K562 (cell line): ENCODE data around the gene MBNL2. TPM values are rescaled to one million over a fixed set of nuclear protein-coding genes. Genes with fewer than 3 reads are reported as not detected.

Source experiments
- AFF1 ChIP-seq, 2 experiments: fragments of 450-650 bp; IDR thresholded peaks; 2 replicates each; pipeline ENCODE4 v1.6.1; 2018; ENCODE audit warnings: mild to moderate bottlenecking in 2 of 2, low read depth in 1 of 2; ENCODE audit not compliant: partially characterized antibody in 2 of 2
- BCL6 ChIP-seq: fragments of 250-450 bp; sonication (Bioruptor Pico); IDR thresholded peaks from 2 replicates; pipeline ENCODE4 v1.4.0; 2020
- BHLHE40 ChIP-seq: IDR thresholded peaks from 2 replicates; pipeline ENCODE4 v1.6.1; 2011; ENCODE audit warnings: low read length, improper control_type of control experiment
- CREBBP ChIP-seq: IDR thresholded peaks from one replicate; pipeline ENCODE4 v1.6.1; 2012; ENCODE audit warnings: low read depth, mild to moderate bottlenecking, control low read depth, inconsistent platforms, low read length
- ELF1 ChIP-seq: fragments of 200-800 bp; sonication (Bioruptor generic); IDR thresholded peaks from 2 replicates; pipeline ENCODE4 v1.6.1; 2016; ENCODE audit warnings: missing genetic modification characterization, missing compliant biosample characterization
- FOSL1 ChIP-seq: fragments of 200-800 bp; sonication (Bioruptor generic); conservative IDR thresholded peaks from 2 replicates; pipeline ENCODE4 v1.6.1; 2016; ENCODE audit warnings: missing genetic modification characterization, missing compliant biosample characterization
- HDAC3 ChIP-seq: fragments of 450-650 bp; IDR thresholded peaks from 2 replicates; pipeline ENCODE4 v1.6.1; 2018; ENCODE audit warnings: borderline replicate concordance, mild to moderate bottlenecking, moderate library complexity; ENCODE audit not compliant: partially characterized antibody
- JUNB ChIP-seq: fragments of 450-650 bp; formaldehyde crosslinking; conservative IDR thresholded peaks from 2 replicates; pipeline ENCODE4 v1.4.0; 2020; ENCODE audit warnings: mild to moderate bottlenecking
- KLF13 ChIP-seq: fragments of 450-650 bp; IDR thresholded peaks from 2 replicates; pipeline ENCODE4 v1.6.1; 2016; ENCODE audit warnings: missing genetic modification characterization, low read depth, mild to moderate bottlenecking, missing compliant biosample characterization, moderate library complexity, borderline replicate concordance
- POU5F1 ChIP-seq: fragments of 150-350 bp; IDR thresholded peaks from 2 replicates; pipeline ENCODE4 v1.6.1; 2014; ENCODE audit warnings: borderline replicate concordance, low read length, low read depth, mild to moderate bottlenecking; ENCODE audit not compliant: partially characterized antibody
- PPARD ChIP-seq: fragments of 250-450 bp; sonication (Bioruptor Pico); IDR thresholded peaks from 2 replicates; pipeline ENCODE4 v1.8.0; 2022; ENCODE audit warnings: inconsistent platforms, mild to moderate bottlenecking, moderate library complexity
- PRPF4 ChIP-seq: fragments of 200-400 bp; formaldehyde crosslinking; IDR thresholded peaks from one replicate; pipeline ENCODE4 v1.6.1; 2017; ENCODE audit warnings: low read length, low read depth, mild to moderate bottlenecking; ENCODE audit not compliant: insufficient read depth, poor library complexity, severe bottlenecking
- RUNX1 ChIP-seq: sonication (generic); IDR thresholded peaks from 2 replicates; pipeline ENCODE4 v1.6.1; 2016; ENCODE audit warnings: antibody characterized with exemption, low read depth
- SMARCA5 ChIP-seq: fragments of 450-650 bp; IDR thresholded peaks from 2 replicates; pipeline ENCODE4 v1.6.1; 2016
- STAT5A ChIP-seq: IDR thresholded peaks from 2 replicates; pipeline ENCODE4 v1.6.1; 2012; ENCODE audit warnings: low read length, inconsistent platforms, borderline replicate concordance
- TGIF2 ChIP-seq: sonication (generic); formaldehyde crosslinking; IDR thresholded peaks from 2 replicates; pipeline ENCODE4 v1.8.1; 2022; ENCODE audit warnings: mild to moderate bottlenecking, missing genetic modification reagents, moderate library complexity
- ZBTB9 ChIP-seq: fragments of 450-650 bp; formaldehyde crosslinking; IDR thresholded peaks from 2 replicates; pipeline ENCODE4 v1.4.0; 2020; ENCODE audit warnings: mild to moderate bottlenecking, moderate library complexity
- ZNF134 ChIP-seq: fragments of 250-450 bp; sonication (Bioruptor Pico); conservative IDR thresholded peaks from 2 replicates; pipeline ENCODE4 v1.4.0; 2020
- ZNF24 ChIP-seq: fragments of 450-650 bp; IDR thresholded peaks from 2 replicates; pipeline ENCODE4 v1.6.1; 2016
- ZNF512 ChIP-seq: IDR thresholded peaks from 2 replicates; pipeline ENCODE4 v1.6.1; 2016; ENCODE audit warnings: missing genetic modification characterization, missing compliant biosample characterization
- ZNF589 ChIP-seq: fragments of 200-800 bp; sonication (Bioruptor generic); IDR thresholded peaks from 2 replicates; pipeline ENCODE4 v1.6.1; 2016; ENCODE audit warnings: low read depth, missing genetic modification characterization, missing compliant biosample characterization
- ZNF699 ChIP-seq: fragments of 250-450 bp; sonication (Bioruptor Pico); IDR thresholded peaks from 2 replicates; pipeline ENCODE4 v1.8.0; 2021; ENCODE audit warnings: mild to moderate bottlenecking, moderate library complexity; ENCODE audit not compliant: insufficient replicate concordance
- polyA plus RNA-seq, 8 experiments: library from polyadenylated mRNA; depleted of rRNA in 4 of 8; stranded (reverse) in 5 of 8; unstranded in 3 of 8; fragments of >200 nt; fragmentation: Nextera tagmentation in 2 of 8; fragmentation: Illumina TruSeq in 1 of 8; extraction: Ambion mirVana in 2 of 8; extraction: Trizol in 1 of 8; gene quantifications; 2 replicates each; pipeline versions ENCODE4 v1.2.1 to v1.2.3, GENCODE V29; 2011 to 2014; ENCODE audit warnings: inconsistent platforms in 1 of 8, missing spikeins in 1 of 8
- total RNA-seq, 7 experiments: library from RNA; depleted of rRNA in 6 of 7; stranded (reverse); fragments of >200 nt in 6 of 7; fragmentation: Illumina TruSeq in 2 of 7; extraction: Trizol in 2 of 7; gene quantifications; 2 replicates each; pipeline versions ENCODE4 v1.2.1 to v1.2.3, GENCODE V29; 2011 to 2021; ENCODE audit warnings: low replicate concordance in 1 of 7

MBNL2 gene
- total and polyA plus RNA-seq, 9 of the 15 experiments (the other 6 are each of a cell fraction or from before 2014, with no cell fraction given), result 7.0 to 24.8 (median 13.8) TPM

GRCh38 chr13:97257800-97258799, 36.0 kb downstream of the MBNL2 start (continued):
- TF ChIP-seq TGIF2 (CRISPR knock-in tag), result no peak
- TF ChIP-seq BCL6 (CRISPR knock-in tag), result no peak
- TF ChIP-seq ZNF589 (CRISPR knock-in tag), result no peak; the same call in 1 of the 2 replicates
- no peak for TF ChIP-seq ZNF24
- no peak for TF ChIP-seq SMARCA5
- TF ChIP-seq PPARD (CRISPR knock-in tag), result no peak
- TF ChIP-seq JUNB, result no peak
- no peak for TF ChIP-seq KLF13
- 0 out of 2 replicates have a peak, but pooled peaks have one; percentile 24 for TF ChIP-seq ELF1 (tag)
- TF ChIP-seq POU5F1, result no peak
- TF ChIP-seq STAT5A, result no peak
- no peak for TF ChIP-seq PRPF4
- no peak for TF ChIP-seq ZNF699 (CRISPR knock-in tag)
- no peak for TF ChIP-seq RUNX1
- TF ChIP-seq FOSL1 (tag), result peak; percentile 98
- no peak for TF ChIP-seq ZNF134 (CRISPR knock-in tag)
- peak; percentile 47 for TF ChIP-seq HDAC3
- TF ChIP-seq AFF1 (IDR thresholded peaks at IDR 0.05; ENCODE audit: low read depth in 1 of 2, partially characterized antibody in 2 of 2), result no peak
- TF ChIP-seq CREBBP, result no peak
- no peak for TF ChIP-seq BHLHE40
- TF ChIP-seq ZBTB9 (CRISPR knock-in tag), result no peak
- no peak for TF ChIP-seq ZNF512 (tag)
